Measurements from ENCODE around the gene BOLA2B. TPM values are rescaled to one million over a fixed set of nuclear protein-coding genes. Genes with fewer than 3 reads are reported as not detected.

Gene BOLA2B
- total RNA-seq, 2 donors from 2014 or later = 143 to 187 TPM

GRCh38 chr16:30187971-30188561, 5.4 kb downstream of the BOLA2B start:
- H3K27ac ChIP-seq = no peak overlapping the region

GRCh38 chr16:30187556-30187865, 6.0 kb downstream of the BOLA2B start:
- Histone ChIP-seq H3K27ac (no peak overlapping the region), H3K27me3 (no peaks in the 10 kb centered on the region), H3K9me3 (no peaks in the 10 kb centered on the region), H3K36me3 (no peaks in the 10 kb centered on the region), H3K4me1 (peaks cover 0 to 22% of the 10 kb centered on the region in 2 donors), H3K4me3 (no peak overlapping the region)
- DNase-seq (ENCODE audit: low spot score) = no peak
- TF ChIP-seq, protein P1, sequence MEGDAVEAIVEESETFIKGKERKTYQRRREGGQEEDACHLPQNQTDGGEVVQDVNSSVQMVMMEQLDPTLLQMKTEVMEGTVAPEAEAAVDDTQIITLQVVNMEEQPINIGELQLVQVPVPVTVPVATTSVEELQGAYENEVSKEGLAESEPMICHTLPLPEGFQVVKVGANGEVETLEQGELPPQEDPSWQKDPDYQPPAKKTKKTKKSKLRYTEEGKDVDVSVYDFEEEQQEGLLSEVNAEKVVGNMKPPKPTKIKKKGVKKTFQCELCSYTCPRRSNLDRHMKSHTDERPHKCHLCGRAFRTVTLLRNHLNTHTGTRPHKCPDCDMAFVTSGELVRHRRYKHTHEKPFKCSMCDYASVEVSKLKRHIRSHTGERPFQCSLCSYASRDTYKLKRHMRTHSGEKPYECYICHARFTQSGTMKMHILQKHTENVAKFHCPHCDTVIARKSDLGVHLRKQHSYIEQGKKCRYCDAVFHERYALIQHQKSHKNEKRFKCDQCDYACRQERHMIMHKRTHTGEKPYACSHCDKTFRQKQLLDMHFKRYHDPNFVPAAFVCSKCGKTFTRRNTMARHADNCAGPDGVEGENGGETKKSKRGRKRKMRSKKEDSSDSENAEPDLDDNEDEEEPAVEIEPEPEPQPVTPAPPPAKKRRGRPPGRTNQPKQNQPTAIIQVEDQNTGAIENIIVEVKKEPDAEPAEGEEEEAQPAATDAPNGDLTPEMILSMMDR (IDR thresholded peaks at IDR 0.05) = no peak

More at GRCh38 chr16:30187971-30188561, 5.4 kb downstream of the BOLA2B start:
- TF ChIP-seq, protein P1 (IDR thresholded peaks at IDR 0.05) = no peak
- Histone ChIP-seq H3K27me3 (no peaks in the 10 kb centered on the region), H3K9me3 (no peaks in the 10 kb centered on the region), H3K4me1 (peaks cover 0 to 22% of the 10 kb centered on the region in 2 donors), H3K36me3 (no peaks in the 10 kb centered on the region), H3K4me3 (no peak overlapping the region)
- DNase-seq (ENCODE audit: low spot score) = no peak

- Histone ChIP-seq H3K4me3 (no peak overlapping the region), H3K27ac (no peak overlapping the region), H3K36me3 (no peaks in the 10 kb centered on the region), H3K27me3 (no peaks in the 10 kb centered on the region), H3K4me1 (peaks cover 0 to 22% of the 10 kb centered on the region in 2 donors), H3K9me3 (no peaks in the 10 kb centered on the region)
- DNase-seq (ENCODE audit: low spot score) = no peak
- TF ChIP-seq, protein P1 (IDR thresholded peaks at IDR 0.05) = peak; percentile 30 to 71
Observed at GRCh38 chr16:30186782-30187555, 6.5 kb downstream of the BOLA2B start.

GRCh38 chr16:30186444-30186781, 7.1 kb downstream of the BOLA2B start:
- TF ChIP-seq, protein P1 (IDR thresholded peaks at IDR 0.05) = no peak
- no peak overlapping the region for H3K27ac ChIP-seq
- peaks cover 0 to 22% of the 10 kb centered on the region in 2 donors for H3K4me1 ChIP-seq
- no peaks in the 10 kb centered on the region for H3K9me3 ChIP-seq
- H3K4me3 ChIP-seq = peak overlapping the region in 1 of 2 donors; percentile 10
- H3K27me3 ChIP-seq = no peaks in the 10 kb centered on the region
- H3K36me3 ChIP-seq = no peaks in the 10 kb centered on the region
- no peak for DNase-seq (ENCODE audit: low spot score)

GRCh38 chr16:30185683-30186421, 7.6 kb downstream of the BOLA2B start:
- H3K36me3 ChIP-seq = no peaks in the 10 kb centered on the region
- peak overlapping the region in 1 of 2 donors; percentile 23 for H3K27ac ChIP-seq
- H3K4me1 ChIP-seq = peaks cover 0 to 22% of the 10 kb centered on the region in 2 donors
- TF ChIP-seq, protein P1 (IDR thresholded peaks at IDR 0.05) = no peak
- DNase-seq (ENCODE audit: low spot score) = no peak
- H3K27me3 ChIP-seq = no peaks in the 10 kb centered on the region
- H3K4me3 ChIP-seq = peak overlapping the region in 1 of 2 donors; percentile 63
- H3K9me3 ChIP-seq = no peaks in the 10 kb centered on the region

All from right atrium auricular region (tissue), 2 donors.